ENCODE results near the gene LMOD1. TPM values are rescaled to one million over a fixed set of nuclear protein-coding genes. Genes with fewer than 3 reads are reported as not detected.

Gene LMOD1
- polyA plus RNA-seq, 1 experiment = 112 TPM

DNA sequence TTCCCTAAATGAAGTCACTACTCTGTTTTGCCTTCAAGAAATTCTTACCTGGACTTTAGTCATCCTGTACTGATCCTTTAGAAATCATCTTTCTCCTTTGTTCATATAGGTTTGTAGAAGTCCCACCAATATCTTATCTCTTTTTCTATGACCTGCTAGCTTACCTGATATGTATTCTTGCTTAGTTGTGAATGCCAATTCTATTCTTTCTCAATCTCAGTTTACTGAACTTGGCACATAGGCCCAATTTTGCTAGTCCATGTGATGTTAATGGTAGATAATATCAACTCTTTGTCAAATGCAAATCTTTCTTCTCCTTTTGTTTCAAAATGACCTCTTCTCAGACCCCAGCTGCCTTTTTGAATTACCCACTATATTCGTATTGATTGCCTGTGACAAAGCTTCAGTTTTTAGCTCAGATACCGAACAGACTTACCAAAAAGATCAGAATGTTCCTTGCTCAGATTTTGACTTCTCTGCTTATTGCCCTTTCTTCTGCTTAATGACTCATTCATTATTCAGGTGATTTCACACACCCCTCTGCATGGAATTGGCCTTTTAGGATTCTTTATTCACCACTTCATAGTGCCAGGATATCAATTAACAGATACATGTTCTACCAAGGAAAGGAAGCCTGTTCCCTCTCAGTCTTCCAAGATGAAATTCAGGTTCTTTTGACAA, 96.8 kb downstream of the LMOD1 start:
- no peaks in the 10 kb centered on the region for H3K27me3 ChIP-seq (ENCODE audit: control insufficient read depth, insufficient read depth, low read length)
- H3K36me3 ChIP-seq (ENCODE audit: control insufficient read depth, insufficient read depth, low read length) = peaks cover 1% of the 10 kb centered on the region; the same call in 1 of the 2 replicates
- no peak for TF ChIP-seq CTCF (IDR thresholded peaks at IDR 0.05; ENCODE audit: insufficient read depth, low read depth, low read length)
- CTCF ChIA-PET = interaction anchor here (0.6 to 2.6 kb wide), 11 partner anchors 9 to 270 kb away, joined by 3 to 15 read pairs (median 3); partner anchors contain the start of gene IPO9
- POLR2A ChIA-PET = no interaction called here
- no peak overlapping the region for H3K4me3 ChIP-seq (ENCODE audit: low read depth, low read length)
- DNase-seq (ENCODE audit: low read depth) = no peak

DNA sequence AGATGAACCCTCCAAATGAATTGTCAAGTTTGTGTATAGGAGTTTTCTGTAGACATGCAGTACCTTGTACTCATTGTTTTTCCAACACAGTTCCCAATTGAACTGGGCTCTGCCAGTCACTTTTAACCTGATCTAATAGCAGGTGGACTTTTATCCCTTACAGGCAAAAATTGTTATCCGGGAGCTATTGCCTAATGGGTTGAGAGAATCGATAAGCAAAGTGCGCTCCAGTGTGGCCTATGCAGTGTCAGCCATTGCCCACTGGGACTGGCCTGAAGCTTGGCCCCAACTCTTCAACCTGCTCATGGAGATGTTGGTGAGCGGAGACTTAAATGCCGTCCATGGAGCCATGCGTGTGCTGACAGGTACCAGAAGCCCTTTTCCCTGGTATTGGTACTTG, 98.1 kb downstream of the LMOD1 start:
- DNase-seq (ENCODE audit: low read depth) = no peak
- no peak for TF ChIP-seq CTCF (IDR thresholded peaks at IDR 0.05; ENCODE audit: insufficient read depth, low read depth, low read length)
- H3K4me3 ChIP-seq (ENCODE audit: low read depth, low read length) = no peak overlapping the region
- POLR2A ChIA-PET = no interaction called here
- H3K27me3 ChIP-seq (ENCODE audit: control insufficient read depth, insufficient read depth, low read length) = no peaks in the 10 kb centered on the region
- H3K36me3 ChIP-seq (ENCODE audit: control insufficient read depth, insufficient read depth, low read length) = peaks cover 1% of the 10 kb centered on the region; the same call in 1 of the 2 replicates
- CTCF ChIA-PET = interaction anchor here (0.7 to 2.6 kb wide), 6 partner anchors 11 to 270 kb away, joined by 3 to 15 read pairs (median 3); no protein-coding TSS in a partner anchor

DNA sequence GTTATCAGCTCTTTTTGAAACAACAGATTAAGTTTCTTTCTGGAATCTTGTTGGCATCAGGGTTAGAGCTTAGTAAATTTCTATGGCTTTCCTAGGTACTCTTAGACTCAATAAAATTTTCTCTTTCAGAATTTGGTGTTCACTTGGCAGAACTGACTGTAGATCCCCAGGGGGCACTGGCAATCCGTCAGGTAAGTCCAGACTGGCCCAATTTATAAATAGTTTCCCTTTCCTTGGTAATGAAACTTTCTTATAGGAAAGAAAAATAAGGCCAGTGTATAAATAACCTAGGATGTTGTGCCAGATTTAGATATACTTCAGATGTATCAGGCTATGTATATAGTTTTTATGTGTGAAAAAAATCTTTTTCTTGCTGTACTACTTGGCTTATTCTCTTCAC, 99.2 kb downstream of the LMOD1 start:
- DNase-seq (ENCODE audit: low read depth) = no peak
- TF ChIP-seq CTCF (IDR thresholded peaks at IDR 0.05; ENCODE audit: insufficient read depth, low read depth, low read length) = no peak
- CTCF ChIA-PET = interaction anchor here (1.0 kb wide), 1 partner anchor 17 kb away, joined by 3 read pairs; no protein-coding TSS in a partner anchor

More for the DNA sequence above, 99.2 kb downstream of the LMOD1 start:
- POLR2A ChIA-PET = no interaction called here
- Histone ChIP-seq H3K36me3 (ENCODE audit: control insufficient read depth, insufficient read depth, low read length) (peaks cover 1% of the 10 kb centered on the region; the same call in 1 of the 2 replicates), H3K27me3 (ENCODE audit: control insufficient read depth, insufficient read depth, low read length) (no peaks in the 10 kb centered on the region), H3K4me3 (ENCODE audit: low read depth, low read length) (no peak overlapping the region)

Small RNA genes lying within 50 kb of the gene (small RNA-seq; reads per million reads assigned to genes)
- gene MIR6739 (ENCODE audit: insufficient read length, low read depth, low replicate concordance) (not detected), gene RF00156 (ENCODE audit: insufficient read length, low read depth, low replicate concordance) (not detected)

Other genes starting within 250 kb of the LMOD1 start
- gene IPO9, start 117.4 kb downstream of the LMOD1 start, polyA plus RNA-seq (2011; rRNA removed) = 48.2 and 49.5 TPM in 2 replicates
- gene SHISA4, start 57.6 kb downstream of the LMOD1 start, polyA plus RNA-seq (2011; rRNA removed) = 36.9 and 72.6 TPM in 2 replicates
- 54.6 and 87.5 TPM in 2 replicates for gene TIMM17A, start 9.0 kb upstream of the LMOD1 start, polyA plus RNA-seq (2011; rRNA removed)
- gene RNPEP, start 36.1 kb upstream of the LMOD1 start, polyA plus RNA-seq (2011; rRNA removed) = 42.6 and 51.5 TPM in 2 replicates
- 0.02 and 0.21 TPM in 2 replicates for gene ELF3, start 64.0 kb upstream of the LMOD1 start, polyA plus RNA-seq (2011; rRNA removed)
- not detected in 2 replicates for gene GPR37L1, start 176.4 kb upstream of the LMOD1 start, polyA plus RNA-seq (2011; rRNA removed)
- gene ARL8A, start 198.2 kb upstream of the LMOD1 start, polyA plus RNA-seq (2011; rRNA removed) = 54.5 and 76.6 TPM in 2 replicates
- gene PTPN7, start 214.1 kb upstream of the LMOD1 start, polyA plus RNA-seq (2011; rRNA removed) = not detected in 2 replicates
- gene LGR6, start 247.3 kb upstream of the LMOD1 start, polyA plus RNA-seq (2011; rRNA removed) = not detected in 2 replicates